Neuron (in vitro differentiated cells): ENCODE data around the gene ARL8A.

ENCODE experiments used
- H2AFZ ChIP-seq: one replicate; pipeline ENCODE4 v1.6.1; 2013; ENCODE audit warnings: low read depth, mild to moderate bottlenecking, inconsistent platforms, low read length, moderate library complexity
- H3K27me3 ChIP-seq: one replicate; pipeline ENCODE4 v1.6.1; 2013; ENCODE audit warnings: low read length; ENCODE audit not compliant: insufficient read depth
- H3K36me3 ChIP-seq: one replicate; pipeline ENCODE4 v1.6.1; 2013; ENCODE audit warnings: low read length; ENCODE audit not compliant: insufficient read depth
- H3K4me1 ChIP-seq: one replicate; pipeline ENCODE4 v1.6.1; 2013; ENCODE audit warnings: low read length; ENCODE audit not compliant: insufficient read depth
- H3K4me3 ChIP-seq: 2 replicates; pipeline ENCODE4 v1.5.1; 2013; ENCODE audit warnings: mild to moderate bottlenecking, low read length, moderate library complexity
- H3K9me3 ChIP-seq: one replicate; pipeline ENCODE4 v1.6.1; 2013; ENCODE audit warnings: low read length

The ARL8A gene

GRCh38 chr1:202165942-202166843 lies 21.7 kb upstream of the ARL8A start:
- no peaks in the 10 kb centered on the region for H3K36me3 ChIP-seq
- no peaks in the 10 kb centered on the region for H3K4me1 ChIP-seq
- peaks cover 39% of the 10 kb centered on the region for H3K27me3 ChIP-seq
- H3K4me3 ChIP-seq = no peak overlapping the region
- no peak overlapping the region for H2AFZ ChIP-seq
- H3K9me3 ChIP-seq = no peaks in the 10 kb centered on the region

GRCh38 chr1:202165267-202165941 lies 20.9 kb upstream of the ARL8A start:
- Histone ChIP-seq H3K27me3 (peaks cover 47% of the 10 kb centered on the region), H3K36me3 (no peaks in the 10 kb centered on the region), H2AFZ (no peak overlapping the region), H3K4me3 (no peak overlapping the region), H3K9me3 (no peaks in the 10 kb centered on the region), H3K4me1 (no peaks in the 10 kb centered on the region)

- no peak overlapping the region for H2AFZ ChIP-seq
- H3K4me1 ChIP-seq = no peaks in the 10 kb centered on the region
- no peaks in the 10 kb centered on the region for H3K9me3 ChIP-seq
- peaks cover 44% of the 10 kb centered on the region for H3K27me3 ChIP-seq
- H3K4me3 ChIP-seq = no peak overlapping the region
- H3K36me3 ChIP-seq = no peaks in the 10 kb centered on the region
Observed at GRCh38 chr1:202164271-202165037, 19.9 kb upstream of the ARL8A start.

GRCh38 chr1:202163281-202164270 lies 19.0 kb upstream of the ARL8A start:
- Histone ChIP-seq H3K36me3 (no peaks in the 10 kb centered on the region), H3K4me1 (no peaks in the 10 kb centered on the region), H3K9me3 (no peaks in the 10 kb centered on the region), H3K4me3 (no peak overlapping the region), H2AFZ (no peak overlapping the region), H3K27me3 (peaks cover 41% of the 10 kb centered on the region)

GRCh38 chr1:202162418-202163280 lies 18.1 kb upstream of the ARL8A start:
- Histone ChIP-seq H3K4me3 (no peak overlapping the region), H3K36me3 (no peaks in the 10 kb centered on the region), H3K9me3 (no peaks in the 10 kb centered on the region), H3K27me3 (peaks cover 40% of the 10 kb centered on the region), H2AFZ (no peak overlapping the region), H3K4me1 (no peaks in the 10 kb centered on the region)

GRCh38 chr1:202162047-202162417 lies 17.5 kb upstream of the ARL8A start:
- Histone ChIP-seq H3K27me3 (peaks cover 40% of the 10 kb centered on the region), H3K4me1 (no peaks in the 10 kb centered on the region), H3K4me3 (no peak overlapping the region), H2AFZ (no peak overlapping the region), H3K9me3 (no peaks in the 10 kb centered on the region), H3K36me3 (no peaks in the 10 kb centered on the region)

- no peaks in the 10 kb centered on the region for H3K4me1 ChIP-seq
- H2AFZ ChIP-seq = no peak overlapping the region
- H3K36me3 ChIP-seq = no peaks in the 10 kb centered on the region
- H3K4me3 ChIP-seq = no peak overlapping the region
- H3K27me3 ChIP-seq = peaks cover 36% of the 10 kb centered on the region
- no peaks in the 10 kb centered on the region for H3K9me3 ChIP-seq
Observed at GRCh38 chr1:202161151-202162046, 16.9 kb upstream of the ARL8A start.

GRCh38 chr1:202160377-202160940 lies 15.9 kb upstream of the ARL8A start, which contains the start of gene PTPN7:
Gene PTPN7, minus strand, starts transcription at chr1:202160602. Its CDS starts 1,200 bp downstream, at chr1:202159402.
- Histone ChIP-seq H3K4me3 (no peak within 1 kb of the TSS), H3K27me3 (peaks cover 30% of the 10 kb centered on the region), H3K9me3 (no peaks in the 10 kb centered on the region), H2AFZ (no peak within 1 kb of the TSS), H3K36me3 (no peaks in the 10 kb centered on the region), H3K4me1 (no peaks in the 10 kb centered on the region)

- Histone ChIP-seq H2AFZ (no peak overlapping the region), H3K27me3 (peaks cover 28% of the 10 kb centered on the region), H3K9me3 (no peaks in the 10 kb centered on the region), H3K36me3 (no peaks in the 10 kb centered on the region), H3K4me1 (no peaks in the 10 kb centered on the region), H3K4me3 (no peak overlapping the region)
Observed at GRCh38 chr1:202159534-202160371, 15.2 kb upstream of the ARL8A start.

GRCh38 chr1:202158810-202159533 lies 14.4 kb upstream of the ARL8A start:
- Histone ChIP-seq H3K4me1 (no peaks in the 10 kb centered on the region), H3K9me3 (no peaks in the 10 kb centered on the region), H3K36me3 (no peaks in the 10 kb centered on the region), H2AFZ (no peak overlapping the region), H3K4me3 (no peak overlapping the region), H3K27me3 (peaks cover 21% of the 10 kb centered on the region)
